Measurements from ENCODE around the gene ARHGDIB.
A peak's percentile ranks its signal among the peaks of the same experiment; 100 is the strongest.

The ARHGDIB gene

DNA sequence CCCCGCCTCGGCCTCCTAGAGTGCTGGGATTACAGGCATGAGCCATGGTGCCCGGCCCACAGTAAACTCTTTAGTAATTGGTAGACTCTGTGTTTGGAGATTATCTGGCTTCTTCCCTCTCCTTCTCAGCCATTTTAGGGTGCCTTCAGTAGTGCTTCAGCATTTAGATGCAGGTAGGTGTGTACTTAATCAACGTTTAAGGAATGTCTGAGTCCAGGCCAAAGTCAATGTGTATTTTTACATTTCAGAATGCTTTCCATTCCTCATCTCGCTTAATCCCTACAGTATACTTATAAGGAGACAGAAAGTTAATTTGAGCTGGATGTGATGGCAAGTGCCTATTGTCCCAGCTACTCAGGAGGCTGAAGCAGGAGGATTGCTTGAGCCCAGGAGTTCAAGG lies 55.3 kb downstream of the ARHGDIB start:
- peak in 1 of 2 experiments; percentile 90 for DNase-seq (ENCODE audit: low read depth in 1 of 2, low spot score in 1 of 2)
- no peak for TF ChIP-seq JUND (IDR thresholded peaks at IDR 0.05; ENCODE audit: low read depth)
- in situ Hi-C loops (cut with HindIII; ENCODE audit: low pct_unique_long_range_greater_than_20kb, low sequenced_read_pairs) = no loop called here

DNA sequence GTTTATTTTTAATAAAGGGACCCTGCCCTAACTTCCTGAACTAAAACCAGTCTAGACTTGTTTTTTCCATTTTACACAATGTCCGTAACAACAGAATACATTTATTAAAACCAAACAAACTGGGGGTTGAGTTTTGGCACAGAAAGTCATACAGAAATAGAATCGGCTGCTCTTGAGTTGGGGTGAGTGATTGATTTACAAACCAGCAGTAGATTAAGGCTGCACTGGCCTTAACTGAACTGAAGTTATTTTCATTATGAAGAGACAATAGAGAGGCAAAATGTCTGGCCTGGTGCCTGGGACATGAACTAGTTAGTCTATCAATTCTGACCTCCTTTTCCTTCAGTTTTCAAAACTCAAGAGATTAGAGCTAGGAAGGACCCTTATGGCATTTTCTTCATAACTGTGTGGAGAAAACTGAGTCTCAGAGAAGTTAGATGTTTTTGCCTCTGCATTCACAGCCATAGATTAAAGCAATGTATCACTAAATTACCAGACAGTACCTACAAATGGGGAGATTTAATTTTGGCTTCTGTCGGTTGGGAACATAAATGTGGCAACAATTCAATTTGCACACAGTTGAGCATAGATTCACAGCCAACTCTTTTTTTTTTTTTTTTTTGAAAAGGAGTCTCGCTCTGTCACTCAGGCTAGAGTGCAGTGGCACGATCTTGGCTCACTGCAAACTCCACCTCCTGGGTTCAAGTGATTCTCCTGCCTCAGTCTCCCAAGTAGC lies 56.0 kb downstream of the ARHGDIB start:
- in situ Hi-C loops (cut with HindIII; ENCODE audit: low pct_unique_long_range_greater_than_20kb, low sequenced_read_pairs) = no loop called here
- TF ChIP-seq JUND (IDR thresholded peaks at IDR 0.05; ENCODE audit: low read depth) = no peak
- no peak for DNase-seq (ENCODE audit: low read depth in 1 of 2, low spot score in 1 of 2)

DNA sequence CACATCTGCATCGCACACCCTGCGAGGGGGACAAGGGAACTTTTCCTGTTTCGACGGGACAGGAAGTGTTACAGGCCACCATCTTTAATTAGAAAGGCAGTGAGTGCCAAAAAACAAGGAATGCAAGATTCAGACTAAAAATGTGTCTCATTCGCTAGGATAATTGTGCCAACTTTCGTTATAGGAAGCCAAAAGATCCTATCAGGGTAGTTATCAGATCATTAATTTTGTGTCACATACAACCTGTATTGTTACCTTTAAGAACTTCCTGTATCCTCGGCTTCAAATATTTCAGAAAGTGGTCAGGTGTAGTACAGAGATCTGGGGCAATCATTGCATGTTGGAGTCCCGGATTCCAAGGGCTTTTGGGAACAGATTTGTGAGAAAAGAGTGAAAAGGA lies 56.5 kb downstream of the ARHGDIB start:
- in situ Hi-C loops (cut with HindIII; ENCODE audit: low pct_unique_long_range_greater_than_20kb, low sequenced_read_pairs) = no loop called here
- TF ChIP-seq JUND (IDR thresholded peaks at IDR 0.05; ENCODE audit: low read depth) = 0 out of 2 replicates have a peak, but pooled peaks have one; percentile 25
- DNase-seq (ENCODE audit: low read depth in 1 of 2, low spot score in 1 of 2) = peak in 1 of 2 experiments; percentile 86

DNA sequence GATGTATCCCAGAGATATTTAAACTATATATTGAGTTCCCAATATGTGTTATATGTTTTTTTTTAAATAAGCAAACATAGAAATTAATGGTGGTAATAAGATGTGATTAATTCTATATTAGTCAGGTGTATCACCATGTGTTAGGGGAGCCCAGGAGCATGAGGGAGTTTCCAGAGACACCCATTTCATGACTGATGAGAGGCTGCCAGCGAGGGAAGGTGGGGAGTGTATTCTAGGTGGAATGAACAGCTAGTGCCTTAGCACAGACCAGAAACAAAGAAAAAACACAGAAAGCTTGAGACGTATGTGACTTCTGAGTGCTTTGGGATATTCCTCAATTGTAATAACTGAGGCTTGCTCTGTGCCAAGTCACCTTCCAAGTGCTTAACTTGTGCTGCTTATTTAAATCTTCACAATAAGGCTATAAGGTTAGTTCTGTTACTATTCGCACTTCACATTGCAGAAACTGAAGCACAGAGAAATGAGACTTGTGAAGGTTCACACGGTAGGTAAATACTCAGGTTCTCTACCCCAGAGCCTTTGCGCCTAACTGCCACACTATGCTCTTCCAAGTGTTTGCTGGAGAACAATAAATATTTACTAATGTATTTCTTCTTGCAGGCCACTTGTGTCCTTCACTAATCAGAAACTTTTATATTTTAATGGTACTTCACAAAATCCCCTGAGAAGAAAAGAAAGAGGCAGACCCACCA lies 57.9 kb downstream of the ARHGDIB start:
- no peak for TF ChIP-seq JUND (IDR thresholded peaks at IDR 0.05; ENCODE audit: low read depth)
- in situ Hi-C loops (cut with HindIII; ENCODE audit: low pct_unique_long_range_greater_than_20kb, low sequenced_read_pairs) = no loop called here
- DNase-seq (ENCODE audit: low read depth in 1 of 2, low spot score in 1 of 2) = peak in 1 of 2 experiments; percentile 86

DNA sequence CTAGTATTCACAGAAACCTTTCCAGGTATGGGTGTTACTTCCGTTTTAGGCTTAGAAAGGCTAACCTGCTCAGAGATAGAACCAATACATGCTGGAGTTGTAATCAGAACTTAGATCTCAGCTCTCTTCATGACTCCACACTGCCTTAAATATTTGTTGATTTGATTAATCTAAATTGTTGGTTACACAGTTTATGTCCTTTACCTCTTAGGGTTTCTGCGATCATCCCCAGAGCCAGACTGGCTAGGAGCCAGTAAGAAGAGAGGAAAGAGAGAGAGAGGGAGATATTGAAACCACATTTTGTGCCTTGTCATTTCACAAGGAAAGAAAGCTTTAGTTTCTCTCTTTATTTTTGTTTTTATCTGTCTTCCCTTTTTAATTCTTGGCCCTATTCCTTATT lies 58.9 kb downstream of the ARHGDIB start:
- peak in 1 of 2 experiments; percentile 89 for DNase-seq (ENCODE audit: low read depth in 1 of 2, low spot score in 1 of 2)
- peak; percentile 65 for TF ChIP-seq JUND (IDR thresholded peaks at IDR 0.05; ENCODE audit: low read depth)
- in situ Hi-C loops (cut with HindIII; ENCODE audit: low pct_unique_long_range_greater_than_20kb, low sequenced_read_pairs) = no loop called here

DNA sequence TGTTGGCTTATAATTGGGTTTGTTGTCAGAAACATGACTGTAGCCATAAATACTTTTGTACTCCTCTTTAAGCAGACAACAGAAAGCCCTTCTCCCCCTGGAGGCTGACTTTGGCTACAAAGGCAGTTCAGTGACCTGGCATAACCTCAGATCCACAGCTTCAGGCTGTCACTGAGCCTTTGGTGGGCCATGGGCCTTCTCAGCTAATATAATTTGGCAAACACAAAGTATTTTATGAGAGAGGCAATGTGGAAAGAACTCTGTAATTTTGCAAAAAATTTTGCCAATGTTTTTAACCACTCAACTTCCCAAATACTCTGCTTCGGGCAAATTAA lies 60.2 kb downstream of the ARHGDIB start:
- peak in 1 of 2 experiments; percentile 88 for DNase-seq (ENCODE audit: low read depth in 1 of 2, low spot score in 1 of 2)
- no peak for TF ChIP-seq JUND (IDR thresholded peaks at IDR 0.05; ENCODE audit: low read depth)
- in situ Hi-C loops (cut with HindIII; ENCODE audit: low pct_unique_long_range_greater_than_20kb, low sequenced_read_pairs) = no loop called here

DNA sequence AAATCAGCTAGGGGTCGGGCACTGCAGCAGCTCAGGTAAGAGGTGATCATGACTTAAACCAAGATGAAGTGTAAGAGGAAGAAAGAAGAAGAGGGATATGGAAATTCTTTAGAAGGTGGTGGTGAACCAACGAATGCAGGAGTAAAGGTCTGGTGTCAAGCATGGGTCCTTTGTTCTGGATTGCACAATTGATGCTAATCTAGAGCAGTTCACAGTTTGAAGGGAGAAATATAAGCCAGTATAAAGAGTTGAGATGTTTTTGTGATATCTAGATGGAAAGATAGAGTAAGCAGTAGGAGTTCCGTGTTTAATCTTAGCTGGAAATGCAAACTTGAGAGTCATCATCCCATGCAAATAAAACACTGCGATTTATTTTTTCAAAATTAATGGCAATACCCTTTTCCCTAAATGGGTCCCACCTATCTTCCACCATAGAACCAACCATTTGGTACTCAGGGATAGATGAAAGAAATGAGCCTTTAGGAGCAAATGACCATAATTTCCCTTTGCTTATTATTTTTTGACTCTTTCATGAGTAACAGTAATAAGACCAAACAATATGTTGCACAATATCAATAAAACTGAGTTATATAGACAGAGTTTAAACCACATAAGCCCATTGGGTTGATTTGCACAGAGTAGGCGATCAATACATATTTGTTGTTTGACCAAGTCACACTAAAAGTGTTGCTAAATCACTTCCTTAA lies 60.7 kb downstream of the ARHGDIB start:
- peak in 1 of 2 experiments; percentile 84 for DNase-seq (ENCODE audit: low read depth in 1 of 2, low spot score in 1 of 2)
- peak; percentile 69 for TF ChIP-seq JUND (IDR thresholded peaks at IDR 0.05; ENCODE audit: low read depth)
- in situ Hi-C loops (cut with HindIII; ENCODE audit: low pct_unique_long_range_greater_than_20kb, low sequenced_read_pairs) = no loop called here

DNA sequence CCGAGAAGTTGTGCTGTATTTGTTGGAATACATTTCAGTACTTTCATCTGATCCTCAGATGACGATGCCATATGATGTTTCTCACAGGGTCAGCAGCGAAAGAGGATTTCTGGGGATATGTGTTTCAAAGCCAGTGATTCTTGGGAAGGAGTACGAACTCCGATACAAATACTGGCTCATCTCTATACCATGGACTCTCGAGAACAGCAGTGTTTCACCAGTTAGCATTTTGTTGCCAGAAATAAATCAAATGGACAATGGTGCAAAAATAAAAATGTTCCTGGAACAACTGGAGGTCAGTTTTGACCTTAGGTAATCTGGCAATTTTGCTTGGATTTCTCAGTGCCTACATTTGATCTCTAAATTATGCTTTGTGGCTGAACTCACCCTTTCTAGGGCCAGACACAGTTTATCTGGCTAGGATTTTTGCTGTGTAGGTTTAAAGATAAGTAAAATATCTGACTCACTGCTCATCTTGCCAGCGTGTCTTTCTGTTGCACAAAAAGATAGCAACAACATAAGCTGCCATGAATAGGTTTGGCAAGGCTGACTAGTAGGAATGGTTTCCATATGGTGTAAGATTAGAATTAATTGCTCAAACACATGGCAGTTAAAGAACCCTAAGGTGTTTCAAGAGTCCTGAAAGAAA lies 64.8 kb downstream of the ARHGDIB start:
- in situ Hi-C loops (cut with HindIII; ENCODE audit: low pct_unique_long_range_greater_than_20kb, low sequenced_read_pairs) = no loop called here
- no peak for TF ChIP-seq JUND (IDR thresholded peaks at IDR 0.05; ENCODE audit: low read depth)
- no peak for DNase-seq (ENCODE audit: low read depth in 1 of 2, low spot score in 1 of 2)

DNA sequence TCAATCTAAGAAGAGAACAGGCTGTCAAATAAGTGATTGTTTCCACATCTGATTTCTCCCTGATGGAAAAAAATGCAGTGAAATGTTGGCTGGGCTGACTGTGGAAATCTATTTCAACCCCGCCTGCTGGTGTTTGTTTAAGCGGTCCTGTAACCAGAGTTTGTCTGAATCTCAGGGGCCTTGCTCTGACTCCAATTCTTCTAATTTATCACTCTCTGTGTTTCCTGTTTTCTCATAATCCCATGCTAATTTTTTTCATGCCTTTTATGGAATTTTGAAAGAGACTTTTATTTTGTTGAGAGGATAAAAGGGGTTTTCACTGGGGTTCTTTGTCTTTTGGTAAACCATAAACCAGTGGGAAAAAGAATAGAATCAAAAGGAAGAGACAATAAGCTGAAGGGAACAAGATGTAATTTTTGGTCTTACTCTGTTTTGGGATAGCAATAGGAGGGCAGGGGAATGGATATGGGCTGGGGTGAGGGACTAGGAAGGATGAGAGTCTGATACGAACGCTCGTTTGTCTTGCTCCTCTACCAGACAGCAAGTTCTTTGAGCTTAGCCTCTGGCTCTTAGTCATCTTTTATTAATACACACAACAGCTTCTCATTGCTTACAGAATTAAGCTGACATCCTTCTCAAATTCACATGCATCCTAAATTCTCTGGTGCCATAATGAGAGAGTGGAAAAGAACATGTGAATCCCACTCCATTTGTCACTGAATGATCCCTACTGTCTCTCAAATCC lies 67.7 kb downstream of the ARHGDIB start:
- no peak for TF ChIP-seq JUND (IDR thresholded peaks at IDR 0.05; ENCODE audit: low read depth)
- in situ Hi-C loops (cut with HindIII; ENCODE audit: low pct_unique_long_range_greater_than_20kb, low sequenced_read_pairs) = no loop called here
- no peak for DNase-seq (ENCODE audit: low read depth in 1 of 2, low spot score in 1 of 2)

DNA sequence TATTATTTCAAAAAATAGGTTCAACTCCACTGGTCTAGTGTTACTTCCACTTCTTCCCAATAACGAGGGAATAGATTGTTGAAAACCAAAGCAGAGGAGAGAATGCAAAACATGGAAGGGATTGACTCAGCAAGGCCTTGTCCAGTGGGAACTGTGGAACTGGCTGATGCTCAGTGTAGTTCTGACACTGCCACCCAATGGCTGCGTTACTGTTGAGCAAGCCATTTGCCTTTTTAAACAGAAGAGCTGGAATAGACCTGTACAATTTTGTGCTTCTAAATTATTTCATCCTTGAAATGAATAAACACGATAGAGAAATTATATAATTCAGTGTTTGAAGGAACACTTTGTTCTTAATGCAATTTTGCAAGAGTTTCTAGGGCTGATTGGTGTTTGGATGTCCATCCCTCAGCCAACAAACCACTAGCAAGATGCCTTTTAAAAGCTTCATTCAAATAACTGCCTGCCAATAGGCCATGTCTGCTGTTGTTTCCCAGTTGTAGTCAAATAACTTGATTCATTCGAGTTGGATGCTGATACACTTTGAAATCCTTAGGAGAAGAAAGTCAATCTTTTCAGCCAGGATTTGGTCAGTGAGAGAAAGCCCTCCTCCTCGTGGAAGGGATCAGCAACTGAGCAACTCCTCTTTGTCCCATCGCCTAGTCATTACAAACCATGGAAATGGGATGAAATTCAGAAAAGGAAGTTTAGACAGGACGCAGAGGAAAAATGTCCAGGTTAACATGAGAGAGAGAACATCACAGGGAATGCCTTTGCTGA lies 68.5 kb downstream of the ARHGDIB start:
- in situ Hi-C loops (cut with HindIII; ENCODE audit: low pct_unique_long_range_greater_than_20kb, low sequenced_read_pairs) = no loop called here
- TF ChIP-seq JUND (IDR thresholded peaks at IDR 0.05; ENCODE audit: low read depth) = no peak
- DNase-seq (ENCODE audit: low read depth in 1 of 2, low spot score in 1 of 2) = peak in 1 of 2 experiments; percentile 65

Measured in T47D (cell line).